Activated CD4-positive, alpha-beta T cell treated with anti-CD3 and anti-CD28 coated beads for 24 hours (primary cell): ENCODE data around the gene ZMIZ1.

Experiments used
- DNase-seq, 2 donors: peaks; one replicate each; pipeline ENCODE4 v3.0.0-alpha.2; 2020; ENCODE audit warnings: low read depth in 2 of 2

The ZMIZ1 gene

GRCh38 chr10:79155301-79156081, 86.7 kb downstream of the ZMIZ1 start:
- no peak for DNase-seq

GRCh38 chr10:79156334-79157274, 87.8 kb downstream of the ZMIZ1 start:
- no peak for DNase-seq

GRCh38 chr10:79158004-79158340, 89.2 kb downstream of the ZMIZ1 start:
- no peak for DNase-seq

GRCh38 chr10:79158402-79159097, 89.8 kb downstream of the ZMIZ1 start:
- no peak for DNase-seq

- no peak for DNase-seq
Measured at GRCh38 chr10:79159141-79159651, 90.4 kb downstream of the ZMIZ1 start.

GRCh38 chr10:79159785-79160184, 91.0 kb downstream of the ZMIZ1 start:
- no peak for DNase-seq

DNA sequence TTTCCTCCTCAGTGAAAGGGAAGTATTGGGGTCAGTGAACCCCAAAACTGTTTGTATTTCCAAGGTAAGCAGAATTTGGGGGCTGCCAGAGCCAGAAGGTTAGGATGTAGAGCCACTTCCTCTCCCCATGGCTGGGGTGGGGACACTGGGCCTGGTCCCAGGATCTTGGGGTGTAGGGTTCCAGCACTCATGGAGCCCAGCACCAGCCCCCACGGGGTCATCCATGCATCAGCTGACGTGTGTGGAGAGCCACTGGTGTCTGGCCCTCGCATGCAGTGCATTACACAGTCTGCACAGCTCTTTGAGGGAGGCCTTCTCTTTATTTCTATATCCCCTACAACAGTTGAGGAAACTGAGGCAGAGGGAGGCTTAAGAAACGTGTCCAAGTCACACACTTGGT, 91.4 kb downstream of the ZMIZ1 start:
- DNase-seq: no peak

- DNase-seq: no peak
Measured at GRCh38 chr10:79161557-79161956, 92.8 kb downstream of the ZMIZ1 start.

- no peak for DNase-seq
Measured at GRCh38 chr10:79162022-79162421, 93.3 kb downstream of the ZMIZ1 start.

GRCh38 chr10:79162861-79163665, 94.3 kb downstream of the ZMIZ1 start:
- DNase-seq: no peak

GRCh38 chr10:79163666-79163975, 94.9 kb downstream of the ZMIZ1 start:
- no peak for DNase-seq

- DNase-seq: no peak
Measured at GRCh38 chr10:79164075-79164474, 95.3 kb downstream of the ZMIZ1 start.

- DNase-seq: no peak
Measured at GRCh38 chr10:79165070-79165778, 96.5 kb downstream of the ZMIZ1 start.

DNA sequence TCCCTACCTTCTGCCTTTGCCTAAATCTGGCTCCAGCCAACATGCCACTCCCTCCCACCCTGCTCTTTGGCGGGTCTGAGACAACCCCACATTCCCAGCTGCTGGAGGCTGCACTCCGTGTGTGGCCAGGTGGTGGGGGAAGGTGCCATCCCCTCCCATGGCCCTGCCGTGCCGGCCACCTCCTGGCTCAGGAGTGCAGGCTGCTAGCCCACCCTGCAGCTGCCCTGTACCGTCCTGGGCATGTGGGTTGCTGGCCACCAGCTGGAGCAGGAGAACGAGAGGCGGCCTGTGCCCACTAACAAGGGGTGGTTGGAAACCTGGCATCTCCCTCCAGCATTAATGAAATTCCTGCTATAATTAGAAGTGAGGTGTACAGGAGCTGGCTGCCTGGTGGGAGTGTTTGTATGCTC, 97.6 kb downstream of the ZMIZ1 start:
- no peak for DNase-seq

GRCh38 chr10:79166741-79167140, 98.0 kb downstream of the ZMIZ1 start:
- no peak for DNase-seq

- no peak for DNase-seq
Measured at GRCh38 chr10:79167537-79167936, 98.8 kb downstream of the ZMIZ1 start.

DNA sequence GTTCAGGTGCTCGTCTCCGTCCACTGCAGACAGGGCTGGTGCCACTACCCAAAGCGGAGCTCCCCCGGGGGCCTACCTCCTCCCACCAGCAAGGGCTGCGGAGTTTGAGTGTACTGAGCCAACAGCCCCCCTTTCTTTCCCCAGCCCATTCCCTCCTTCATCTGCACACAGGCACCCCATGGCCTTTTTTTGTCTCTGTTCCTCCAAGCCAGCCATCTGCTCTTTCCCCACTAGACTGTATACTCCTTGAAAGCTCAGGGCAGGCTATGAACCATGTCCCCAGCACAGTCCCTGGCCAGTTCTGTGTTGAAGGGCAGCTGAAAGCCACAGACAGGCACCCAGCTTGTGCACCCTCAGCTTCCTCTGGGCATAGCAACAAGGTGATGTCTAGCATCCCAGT, 99.4 kb downstream of the ZMIZ1 start:
- DNase-seq: no peak

GRCh38 chr10:79170226-79170752, 101.5 kb downstream of the ZMIZ1 start:
- no peak for DNase-seq

DNA sequence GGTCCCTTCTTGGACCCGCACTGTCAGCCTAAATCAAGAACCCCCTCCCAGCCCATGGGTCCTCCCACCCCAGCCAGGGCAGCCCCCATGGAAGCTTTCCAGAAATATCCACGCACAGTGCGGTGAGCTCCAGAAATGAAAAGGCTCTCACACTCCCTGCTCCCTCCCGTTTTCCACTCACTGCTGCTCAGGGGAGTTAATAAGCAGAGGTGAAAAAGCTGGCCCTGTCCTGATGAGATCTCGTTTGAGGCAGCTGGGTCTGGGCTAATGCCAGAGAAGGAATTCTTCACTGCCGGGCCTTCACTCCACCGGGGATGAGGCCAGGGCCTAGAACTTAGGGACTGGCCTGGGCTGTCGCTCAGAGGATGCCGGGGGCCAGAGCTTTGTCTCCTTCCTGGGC, 102.2 kb downstream of the ZMIZ1 start:
- no peak for DNase-seq

- DNase-seq: no peak
Measured at GRCh38 chr10:79171504-79171903, 102.7 kb downstream of the ZMIZ1 start.

DNA sequence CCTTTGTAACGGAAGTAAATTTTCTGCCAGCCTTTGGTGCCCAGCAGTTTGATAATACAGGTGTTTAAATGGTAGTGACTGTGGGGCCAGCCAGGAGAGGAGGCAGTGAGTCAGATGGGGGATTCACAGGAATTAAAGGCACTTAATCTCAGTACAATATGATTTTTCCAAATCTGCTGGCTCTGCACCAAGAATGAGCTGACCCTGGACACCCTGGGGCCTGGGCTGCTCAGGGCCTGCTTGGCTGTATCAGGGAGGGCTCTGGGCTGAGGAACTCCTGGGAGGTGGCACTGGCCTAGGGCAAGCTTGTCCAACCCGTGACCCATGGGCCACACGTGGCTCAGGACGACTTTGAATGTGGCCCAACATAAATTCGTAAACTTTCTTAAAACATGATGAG, 104.1 kb downstream of the ZMIZ1 start:
- DNase-seq: no peak
